GM18498 (cell line): ENCODE data around the gene CACNG4.
A peak's percentile ranks its signal among the peaks of the same experiment; 100 is the strongest.

Experiments
- ATAC-seq: cut with Tn5 transposase; IDR thresholded peaks from one replicate; pipeline ENCODE4 v1.9.1; 2021; ENCODE audit warnings: mild to moderate bottlenecking, moderate library complexity; ENCODE audit not compliant: unreplicated experiment

CACNG4 gene

GRCh38 chr17:67055811-67056745 is 91.6 kb downstream of the CACNG4 start:
- no peak for ATAC-seq

GRCh38 chr17:67056746-67057490 is 92.4 kb downstream of the CACNG4 start:
- ATAC-seq: no peak

GRCh38 chr17:67058036-67058435 is 93.5 kb downstream of the CACNG4 start:
- no peak for ATAC-seq

- ATAC-seq: no peak
Observed at GRCh38 chr17:67059372-67059771, 94.9 kb downstream of the CACNG4 start.

GRCh38 chr17:67063141-67063540 is 98.6 kb downstream of the CACNG4 start:
- ATAC-seq: no peak

GRCh38 chr17:67066717-67067116 is 102.2 kb downstream of the CACNG4 start:
- no peak for ATAC-seq

- ATAC-seq: no peak
Observed at GRCh38 chr17:67067571-67068482, 103.3 kb downstream of the CACNG4 start.

- ATAC-seq: no peak
Observed at GRCh38 chr17:67068999-67069398, 104.5 kb downstream of the CACNG4 start.

DNA sequence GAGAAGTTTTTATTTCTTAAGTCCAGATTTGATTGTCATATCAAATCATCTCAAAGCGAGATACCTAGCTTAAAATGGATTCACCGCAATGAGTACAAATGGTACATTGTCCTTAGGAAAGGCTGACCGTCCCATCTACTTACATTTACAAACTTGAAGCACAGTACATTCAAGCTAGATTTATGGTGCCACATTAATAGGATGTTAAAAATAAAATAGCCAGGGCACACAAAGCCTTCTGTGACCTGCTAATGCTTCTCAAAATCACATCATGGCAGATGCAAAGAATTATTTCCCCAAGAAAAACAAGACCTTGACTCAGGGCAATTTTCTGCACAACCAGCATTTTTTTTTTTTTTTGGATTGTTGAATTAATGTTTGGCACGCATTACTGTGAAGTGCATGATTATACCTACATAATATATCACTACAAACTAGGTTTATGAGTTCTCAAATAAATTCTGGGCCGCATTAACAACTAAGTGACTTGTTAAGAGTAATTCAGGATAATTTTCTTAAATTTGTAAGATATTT is 105.2 kb downstream of the CACNG4 start:
- no peak for ATAC-seq

GRCh38 chr17:67071595-67071994 is 107.1 kb downstream of the CACNG4 start:
- ATAC-seq: no peak

- no peak for ATAC-seq
Observed at GRCh38 chr17:67072885-67073284, 108.4 kb downstream of the CACNG4 start.

DNA sequence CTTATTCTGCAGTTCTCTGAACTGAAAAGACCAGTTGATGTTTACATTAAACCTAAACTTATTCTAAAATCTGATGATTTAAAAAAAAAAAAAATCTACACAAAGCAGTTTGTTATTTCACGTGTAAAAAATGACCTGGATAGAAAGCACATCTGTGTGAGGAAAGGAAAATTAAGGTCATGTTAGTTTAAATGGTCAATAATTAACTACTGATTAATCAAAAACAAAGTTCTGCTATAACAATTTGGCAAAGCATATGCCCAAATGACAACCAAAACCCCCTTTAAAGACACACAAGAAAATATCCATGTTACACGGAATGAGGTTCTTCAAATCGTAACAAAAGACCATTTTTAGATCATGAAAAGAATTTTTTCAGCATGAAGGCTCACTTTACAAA is 110.3 kb downstream of the CACNG4 start:
- no peak for ATAC-seq

DNA sequence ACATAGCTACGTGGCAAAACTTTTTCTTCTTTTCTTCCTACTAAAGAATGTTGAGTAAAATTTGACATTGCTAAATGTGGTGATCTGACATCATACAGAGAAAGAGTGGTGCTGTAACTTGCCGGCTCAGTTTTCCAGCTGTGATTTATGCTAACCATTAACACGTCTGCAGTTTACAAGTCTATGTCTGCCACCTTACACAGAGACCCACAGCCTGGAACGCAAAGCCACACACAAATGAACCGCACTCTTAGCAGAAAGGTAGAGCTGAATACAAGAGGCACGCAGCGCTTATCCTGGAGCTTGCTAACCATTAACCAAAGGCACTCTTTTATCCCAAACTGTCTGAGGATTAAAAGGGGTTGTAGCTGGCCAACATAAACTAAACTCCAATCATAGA is 111.8 kb downstream of the CACNG4 start:
- no peak for ATAC-seq

DNA sequence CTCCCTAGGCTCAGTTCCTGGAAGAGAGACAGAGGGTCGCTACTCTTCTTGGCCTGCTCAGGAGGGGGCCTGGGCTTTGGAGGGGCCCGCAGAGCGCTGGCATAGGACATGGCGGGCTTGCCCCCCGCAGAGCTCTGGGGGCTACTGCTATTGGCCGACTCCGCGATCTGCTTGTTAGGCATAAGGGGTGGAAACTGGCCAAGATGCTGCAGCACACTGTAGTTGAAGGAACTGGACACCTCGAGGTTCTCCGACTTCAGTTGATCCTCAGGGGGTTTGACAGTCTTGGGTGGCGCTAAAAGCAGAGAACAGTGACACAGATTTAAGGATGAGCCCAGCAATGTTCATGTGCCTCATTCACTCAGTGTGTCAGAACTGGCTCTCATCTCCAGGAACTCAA is 113.8 kb downstream of the CACNG4 start:
- no peak for ATAC-seq

- no peak for ATAC-seq
Observed at GRCh38 chr17:67079491-67079890, 115.0 kb downstream of the CACNG4 start.

DNA sequence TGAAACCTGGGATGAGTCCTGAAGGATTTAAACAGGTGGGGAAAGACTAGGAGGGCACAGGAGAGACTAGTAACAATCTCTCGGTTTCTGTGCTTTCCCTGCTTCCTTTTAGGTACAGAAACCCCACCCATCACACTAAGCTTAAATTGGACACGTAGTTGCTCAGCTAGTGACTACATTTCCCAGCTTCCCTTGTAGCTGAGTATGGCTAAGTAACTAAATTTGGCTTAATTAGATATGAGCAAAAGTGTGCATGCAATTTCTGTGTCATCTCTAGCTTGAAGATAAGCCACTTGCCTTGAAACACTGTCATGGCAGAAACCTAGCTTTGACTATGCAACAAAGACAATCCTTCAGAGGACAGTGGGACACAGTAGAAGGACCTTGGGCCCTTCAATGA is 116.3 kb downstream of the CACNG4 start:
- ATAC-seq: no peak

DNA sequence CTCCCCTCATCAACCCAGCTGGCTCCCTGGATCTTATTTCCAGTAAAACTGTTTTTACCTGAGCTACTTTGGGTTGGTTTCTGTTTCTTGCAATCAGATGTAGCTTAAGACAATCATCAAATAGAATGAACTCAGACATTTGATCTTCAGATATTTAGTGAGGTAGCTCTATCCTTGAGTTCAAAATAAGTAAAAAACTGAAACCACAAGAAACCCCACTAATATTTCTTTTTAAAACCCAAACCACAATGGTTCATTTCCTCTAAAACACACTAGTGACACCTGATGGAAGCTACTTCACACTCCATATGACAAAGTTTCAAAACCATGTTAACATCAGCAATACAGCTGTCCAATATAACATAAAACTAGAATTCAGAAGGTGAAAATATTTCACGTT is 117.6 kb downstream of the CACNG4 start:
- ATAC-seq: peak; percentile 82
